GM18505 (cell line): Measurements from ENCODE around the gene YPEL1.
"Not testable (repeated sequence)": the region's sequence is repeated elsewhere in the genome, so short reads cannot be mapped to it uniquely, and the experiment has no call there.

Source experiments
- ATAC-seq: cut with Tn5 transposase; IDR thresholded peaks from one replicate; pipeline ENCODE4 v1.9.1; 2021; ENCODE audit not compliant: unreplicated experiment
- POLR2A ChIP-seq: IDR thresholded peaks from 4 replicates; pipeline ENCODE4 v1.6.1; 2011; ENCODE audit warnings: borderline replicate concordance; ENCODE audit not compliant: insufficient read depth, insufficient read length; ENCODE audit errors: extremely low read depth

Gene YPEL1

DNA sequence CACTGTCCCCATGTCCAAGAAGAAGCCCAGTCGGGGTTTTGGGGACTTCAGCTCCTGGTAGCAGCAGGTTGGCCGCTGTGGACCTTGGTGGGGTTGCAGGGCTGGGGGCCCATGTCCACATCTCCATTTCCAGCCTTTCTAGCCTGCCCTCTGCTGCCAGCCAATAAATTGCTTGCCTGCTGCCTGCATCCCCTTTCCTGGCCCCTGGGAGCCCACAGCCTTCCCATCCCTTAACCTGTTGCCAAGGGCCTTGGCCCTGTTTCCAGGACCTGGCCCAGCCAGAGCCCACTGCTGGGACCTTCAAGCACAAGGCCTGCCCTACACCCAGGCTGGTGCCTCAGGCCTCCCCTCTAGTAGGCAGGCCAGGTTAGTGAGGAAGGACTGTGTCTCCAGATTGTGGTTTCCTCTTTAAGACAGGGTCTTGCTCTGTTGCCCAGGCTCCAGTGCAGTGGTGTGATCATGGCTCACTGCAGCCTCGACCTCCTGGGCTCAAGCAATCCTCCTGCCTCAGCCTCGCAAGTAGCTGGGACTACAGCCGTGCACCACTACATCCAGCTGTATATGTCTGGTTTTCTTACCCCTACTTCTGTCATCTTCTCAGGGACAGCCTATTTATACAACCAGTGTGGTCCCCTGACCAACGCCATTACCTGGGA lies 40.0 kb downstream of the YPEL1 start:
- TF ChIP-seq POLR2A = no peak

GRCh38 chr22:21694795-21695429 lies 40.7 kb downstream of the YPEL1 start:
- TF ChIP-seq POLR2A = no peak
- no peak for ATAC-seq

More for the DNA sequence above, 40.0 kb downstream of the YPEL1 start:
- no peak for ATAC-seq

GRCh38 chr22:21694394-21694793 lies 41.2 kb downstream of the YPEL1 start:
- no peak for TF ChIP-seq POLR2A
- ATAC-seq = no peak

- no peak for ATAC-seq
Measured at GRCh38 chr22:21693999-21694341, 41.6 kb downstream of the YPEL1 start.

GRCh38 chr22:21693333-21693998 lies 42.1 kb downstream of the YPEL1 start:
- ATAC-seq = no peak
- TF ChIP-seq POLR2A = no peak

More at GRCh38 chr22:21693999-21694341, 41.6 kb downstream of the YPEL1 start:
- no peak for TF ChIP-seq POLR2A

DNA sequence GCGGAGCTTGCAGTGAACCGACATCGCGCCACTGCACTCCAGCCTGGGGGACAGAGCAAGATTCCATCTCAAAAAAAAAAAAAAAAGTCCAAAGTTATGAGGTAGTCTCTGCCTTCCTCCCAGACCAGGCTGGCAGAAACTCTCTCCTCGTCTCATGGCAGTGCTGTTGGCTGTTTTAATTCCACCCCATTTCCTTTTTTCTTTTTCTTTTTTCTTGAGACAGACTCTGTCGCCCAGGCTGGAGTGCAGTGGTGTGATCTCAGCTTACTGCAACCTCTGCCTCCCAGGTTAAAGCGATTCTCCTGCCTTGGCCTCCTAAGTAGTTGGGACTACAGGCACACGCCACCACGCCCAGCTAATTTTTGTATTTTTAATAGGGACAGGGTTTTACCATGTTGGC lies 42.7 kb downstream of the YPEL1 start:
- not testable (repeated sequence) for ATAC-seq

DNA sequence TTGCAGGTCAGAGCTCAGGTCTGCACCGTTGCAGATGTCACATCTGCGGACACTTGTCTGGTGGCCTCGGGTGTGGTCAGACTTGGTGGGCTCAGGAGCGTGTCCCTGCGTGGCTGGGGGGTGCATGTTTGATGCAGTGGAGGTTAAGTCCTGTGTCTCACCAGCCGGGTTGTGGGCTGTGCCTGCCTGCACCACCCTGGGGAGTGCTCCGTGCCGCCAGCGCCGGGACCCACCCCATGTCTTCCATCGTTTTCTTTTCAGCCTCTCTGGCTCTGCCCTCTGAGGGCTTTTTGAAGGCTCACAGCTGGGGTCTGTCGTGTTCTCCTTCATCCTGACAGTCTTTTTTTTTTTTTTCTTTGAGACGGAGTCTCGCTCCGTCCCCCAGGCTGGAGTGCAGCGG lies 43.8 kb downstream of the YPEL1 start:
- ATAC-seq = no peak
- TF ChIP-seq POLR2A = no peak

- ATAC-seq = no peak
- no peak for TF ChIP-seq POLR2A
Measured at GRCh38 chr22:21690401-21690801, 45.2 kb downstream of the YPEL1 start.

DNA sequence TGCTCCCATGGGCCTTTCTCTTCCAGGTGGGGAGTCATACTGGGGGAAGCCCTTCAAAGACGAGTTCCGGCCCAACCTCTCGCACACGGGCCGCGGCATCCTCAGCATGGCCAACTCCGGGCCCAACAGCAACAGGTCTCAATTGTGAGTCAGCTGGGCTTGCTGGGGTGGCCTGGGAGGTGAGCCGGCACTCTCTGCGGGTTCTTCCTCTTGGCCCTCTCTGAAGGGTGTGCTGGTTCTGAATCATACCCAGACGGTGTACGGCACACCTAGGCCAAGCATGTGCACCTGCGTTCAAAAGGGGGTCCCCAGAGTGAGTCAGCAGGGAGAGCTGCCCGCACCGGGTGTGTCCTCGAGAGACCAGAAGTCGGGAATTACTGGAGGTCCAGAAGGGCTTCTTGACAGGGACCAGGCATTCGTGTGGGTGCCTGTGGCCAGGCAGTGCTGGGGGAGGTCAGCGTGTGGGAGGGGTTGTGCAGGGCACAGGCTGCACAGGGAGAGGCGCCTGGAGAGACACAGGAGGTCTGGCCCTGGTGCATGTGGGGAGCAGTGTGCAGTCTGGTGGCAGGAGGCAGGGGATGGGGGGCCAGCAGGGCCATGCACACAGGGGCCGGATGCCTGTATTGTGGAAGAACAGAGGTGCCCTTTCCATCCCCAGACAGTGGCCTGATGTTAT lies 46.8 kb downstream of the YPEL1 start:
- ATAC-seq = no peak

DNA sequence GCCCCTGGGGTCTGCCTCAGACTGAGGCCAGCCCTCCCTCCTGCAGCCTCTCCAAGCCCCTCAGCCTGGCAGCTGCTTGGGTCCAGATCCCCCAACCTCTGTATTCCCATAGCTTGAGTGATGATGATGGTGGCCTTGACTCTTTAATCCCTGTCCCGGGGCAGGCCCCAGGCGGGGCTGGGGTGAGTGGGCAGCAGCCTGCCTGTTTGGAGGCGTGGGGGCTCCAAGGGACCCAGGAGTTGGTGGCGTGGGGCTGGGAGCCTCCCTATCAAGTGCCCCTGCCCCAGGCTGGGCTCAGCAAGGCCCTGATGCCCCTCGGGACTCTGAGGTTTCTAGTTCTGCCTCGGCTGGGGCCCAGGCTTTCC lies 47.3 kb downstream of the YPEL1 start:
- ATAC-seq = no peak
- TF ChIP-seq POLR2A = no peak

More for the DNA sequence above, 46.8 kb downstream of the YPEL1 start:
- TF ChIP-seq POLR2A = no peak

GRCh38 chr22:21687685-21688259 lies 47.8 kb downstream of the YPEL1 start:
- no peak for TF ChIP-seq POLR2A
- no peak for ATAC-seq

DNA sequence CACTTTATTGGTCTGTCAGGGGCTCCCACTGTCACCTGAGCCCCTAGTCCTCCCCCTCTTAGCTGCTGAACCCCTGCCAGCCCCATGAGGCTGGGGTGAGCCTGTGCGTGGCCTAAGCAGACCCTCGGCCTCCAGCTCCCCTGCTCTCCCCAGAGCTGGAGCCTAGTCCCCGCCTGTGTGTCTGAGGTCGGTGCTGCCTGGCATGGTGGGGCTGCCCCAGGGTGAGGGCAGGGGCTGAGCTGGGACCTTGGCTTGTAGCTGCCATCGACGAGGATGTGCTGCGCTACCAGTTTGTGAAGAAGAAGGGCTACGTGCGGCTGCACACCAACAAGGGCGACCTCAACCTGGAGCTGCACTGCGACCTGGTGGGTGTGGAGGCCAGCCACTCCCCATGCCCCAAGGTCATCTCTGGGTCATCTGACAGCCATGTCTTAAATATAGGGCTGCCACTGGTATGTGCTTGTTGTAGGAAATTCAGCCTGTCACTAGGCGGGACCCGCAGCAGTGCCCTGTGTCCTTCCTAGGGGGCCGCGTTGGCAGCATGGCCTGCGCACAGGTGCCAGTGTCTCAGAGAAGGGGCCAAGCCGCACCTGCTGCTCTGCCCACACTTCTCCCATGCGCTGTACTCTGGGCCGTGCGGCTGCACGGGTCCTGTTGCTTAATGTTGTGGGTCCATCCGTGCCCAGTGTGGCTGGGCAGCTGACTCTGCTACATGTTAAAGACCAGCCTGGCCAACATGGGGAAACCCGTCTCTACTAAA lies 48.8 kb downstream of the YPEL1 start:
- no peak for TF ChIP-seq POLR2A
- no peak for ATAC-seq

DNA sequence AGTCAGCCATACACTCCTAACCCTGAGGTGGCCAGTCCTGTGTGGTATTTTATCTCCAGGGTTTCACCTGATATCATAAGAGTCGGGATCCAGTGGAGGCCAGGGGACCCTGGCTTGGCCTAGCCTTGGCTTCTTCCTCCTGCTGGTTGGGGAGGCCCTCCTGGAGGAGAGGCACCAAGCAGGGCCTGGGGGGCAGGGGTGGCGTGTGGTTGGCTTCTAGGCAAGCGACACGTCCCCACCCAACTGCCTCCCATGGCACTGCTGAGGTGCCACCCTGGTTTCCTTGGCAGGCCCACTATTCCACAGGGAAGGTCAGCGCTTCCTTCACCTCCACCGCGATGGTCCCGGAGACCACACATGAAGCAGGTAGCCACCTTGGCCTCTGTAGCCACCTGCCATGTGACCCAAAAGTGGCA lies 49.4 kb downstream of the YPEL1 start:
- TF ChIP-seq POLR2A = no peak
- no peak for ATAC-seq
